HEK293 (cell line): ENCODE measurements around the gene GPS1.
A peak's percentile ranks its signal among the peaks of the same experiment; 100 is the strongest.

ENCODE experiments used
- CTCF ChIA-PET: fragments of 350-600 bp; formaldehyde crosslinking; extraction: SDS; loops from one replicate; lab custom pipeline; 2021; ENCODE audit warnings: antibody characterized with exemption; lab: Yijun Ruan, JAX
- POLR2A ChIA-PET: fragments of 300-600 bp; formaldehyde crosslinking; extraction: SDS; loops from one replicate; lab custom pipeline; 2020; ENCODE audit warnings: antibody characterized with exemption, inconsistent platforms; lab: Yijun Ruan, JAX
- H3K27ac ChIP-seq: fragments of 200-500 bp; sonication (Bioruptor generic); 2 replicates; pipeline ENCODE4 v1.5.1; 2014; ENCODE audit warnings: low read depth, low read length, control low read depth, inconsistent platforms; ENCODE audit errors: extremely low read depth
- H3K36me3 ChIP-seq, 2 experiments: fragments of 200-500 bp in 1 of 2; sonication (Bioruptor generic) in 1 of 2; 1 replicate in 1 of 2; 2 replicates in 1 of 2; pipeline ENCODE4 v1.5.1; 2014 to 2017; ENCODE audit warnings: inconsistent platforms in 2 of 2, low read length in 2 of 2; ENCODE audit not compliant: control insufficient read depth in 2 of 2, insufficient read depth in 1 of 2
- H3K4me1 ChIP-seq: fragments of 200-500 bp; sonication (Bioruptor generic); 2 replicates; pipeline ENCODE4 v1.5.1; 2014; ENCODE audit warnings: mild to moderate bottlenecking, low read length, inconsistent platforms; ENCODE audit not compliant: control insufficient read depth, insufficient read depth
- H3K4me3 ChIP-seq: 2 replicates; pipeline ENCODE4 v1.5.1; 2011; ENCODE audit warnings: low read depth, mild to moderate bottlenecking, control low read depth, low read length, moderate library complexity
- H3K9me3 ChIP-seq: fragments of 200-500 bp; sonication (Bioruptor generic); 2 replicates; pipeline ENCODE4 v1.5.1; 2014; ENCODE audit warnings: low read depth, low read length, inconsistent platforms; ENCODE audit not compliant: control insufficient read depth, insufficient read depth
- GLIS1 ChIP-seq: fragments of 450-650 bp; formaldehyde crosslinking; IDR thresholded peaks from 2 replicates; pipeline ENCODE4 v1.5.1; 2016; ENCODE audit warnings: missing biosample characterization, missing genetic modification characterization
- HIC1 ChIP-seq: fragments of 450-650 bp; formaldehyde crosslinking; IDR thresholded peaks from 2 replicates; pipeline ENCODE4 v1.5.1; 2016; ENCODE audit warnings: missing biosample characterization, missing genetic modification characterization
- HOXA7 ChIP-seq: sonication (generic); formaldehyde crosslinking; IDR thresholded peaks from 2 replicates; pipeline ENCODE4 v1.8.1; 2022; ENCODE audit warnings: missing genetic modification reagents, borderline replicate concordance
- PBX3 ChIP-seq: sonication (generic); formaldehyde crosslinking; IDR thresholded peaks from 2 replicates; pipeline ENCODE4 v1.8.1; 2022; ENCODE audit warnings: mild to moderate bottlenecking, moderate library complexity, missing genetic modification reagents
- SCRT2 ChIP-seq: fragments of 450-650 bp; formaldehyde crosslinking; IDR thresholded peaks from 2 replicates; pipeline ENCODE4 v1.5.1; 2016; ENCODE audit warnings: missing biosample characterization, missing genetic modification characterization
- ZNF10 ChIP-seq: fragments of 450-650 bp; formaldehyde crosslinking; IDR thresholded peaks from 2 replicates; pipeline ENCODE4 v1.5.1; 2017; ENCODE audit warnings: missing biosample characterization, missing genetic modification characterization
- ZNF155 ChIP-seq: fragments of 450-650 bp; formaldehyde crosslinking; IDR thresholded peaks from 2 replicates; pipeline ENCODE4 v1.5.1; 2016; ENCODE audit warnings: missing biosample characterization, missing genetic modification characterization
- ZNF223 ChIP-seq: fragments of 450-650 bp; formaldehyde crosslinking; IDR thresholded peaks from 2 replicates; pipeline ENCODE4 v1.5.1; 2016; ENCODE audit warnings: missing biosample characterization, missing genetic modification characterization
- ZNF404 ChIP-seq: fragments of 450-650 bp; formaldehyde crosslinking; IDR thresholded peaks from 2 replicates; pipeline ENCODE4 v1.5.1; 2017; ENCODE audit warnings: missing biosample characterization, missing genetic modification characterization
- ZNF561 ChIP-seq: fragments of 450-650 bp; IDR thresholded peaks from 2 replicates; pipeline ENCODE4 v1.5.1; 2018; ENCODE audit warnings: missing biosample characterization, missing genetic modification characterization, borderline replicate concordance
- ZNF600 ChIP-seq: fragments of 450-650 bp; formaldehyde crosslinking; IDR thresholded peaks from 2 replicates; pipeline ENCODE4 v1.5.1; 2016; ENCODE audit warnings: missing biosample characterization, missing genetic modification characterization
- TF ChIP-seq, protein P1 (sequence below): fragments of 450-650 bp; formaldehyde crosslinking; IDR thresholded peaks from 2 replicates; pipeline ENCODE4 v1.5.1; 2016; ENCODE audit warnings: missing biosample characterization, missing genetic modification characterization, low read depth

Gene GPS1

DNA sequence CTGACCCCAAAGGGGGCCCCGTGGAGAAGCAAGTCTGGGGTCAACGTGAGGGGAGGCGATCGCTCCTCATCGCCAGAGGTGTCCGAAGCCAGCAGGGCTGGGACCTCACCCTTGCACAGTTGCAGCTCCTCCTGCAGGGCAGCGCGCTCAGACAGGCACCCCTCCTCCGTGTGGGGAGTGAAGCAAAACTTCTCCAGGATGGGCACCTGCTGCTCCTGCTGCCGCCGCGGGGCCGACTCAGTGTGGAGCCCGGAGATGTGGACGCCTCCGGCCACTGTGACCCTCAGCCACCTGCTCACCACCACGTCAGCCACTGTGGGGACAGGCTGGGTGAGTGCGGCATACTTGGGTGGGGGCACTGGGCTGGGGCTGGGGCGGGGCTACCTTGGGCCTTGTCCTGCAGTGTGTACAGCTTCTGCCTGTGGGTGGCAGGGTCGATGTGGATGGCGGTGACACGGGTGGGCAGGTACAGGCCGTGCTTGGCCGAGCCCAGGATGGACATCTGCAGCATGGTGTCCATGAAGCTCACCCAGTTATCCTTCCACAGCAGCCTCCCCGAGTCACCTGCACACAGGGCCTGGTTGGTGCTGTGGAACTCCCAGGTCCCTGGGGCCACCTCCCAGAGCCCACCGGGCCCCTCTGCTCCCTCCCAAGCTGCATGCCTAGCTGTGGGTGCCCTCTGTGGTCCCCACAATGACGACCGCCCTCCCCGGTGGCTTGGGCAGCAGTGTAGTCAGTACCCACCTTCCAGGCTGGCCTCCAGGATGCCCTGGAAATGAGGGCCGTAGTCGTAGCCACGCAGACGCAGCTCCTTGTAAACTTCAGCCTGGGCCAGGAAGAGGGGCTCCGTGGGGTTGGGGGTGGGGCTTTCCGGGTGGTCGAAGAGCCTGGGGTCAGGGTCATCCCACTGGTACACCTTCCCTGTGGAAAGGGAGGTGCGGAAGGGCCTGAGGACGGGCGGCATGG is 35.5 kb downstream of the GPS1 start (continued):
- TF ChIP-seq ZNF10 (no peak), GLIS1 (tag by site-specific recombination) (no peak), ZNF561 (no peak), ZNF404 (tag by site-specific recombination) (no peak), ZNF155 (tag by site-specific recombination) (no peak)
- TF ChIP-seq, protein P1, sequence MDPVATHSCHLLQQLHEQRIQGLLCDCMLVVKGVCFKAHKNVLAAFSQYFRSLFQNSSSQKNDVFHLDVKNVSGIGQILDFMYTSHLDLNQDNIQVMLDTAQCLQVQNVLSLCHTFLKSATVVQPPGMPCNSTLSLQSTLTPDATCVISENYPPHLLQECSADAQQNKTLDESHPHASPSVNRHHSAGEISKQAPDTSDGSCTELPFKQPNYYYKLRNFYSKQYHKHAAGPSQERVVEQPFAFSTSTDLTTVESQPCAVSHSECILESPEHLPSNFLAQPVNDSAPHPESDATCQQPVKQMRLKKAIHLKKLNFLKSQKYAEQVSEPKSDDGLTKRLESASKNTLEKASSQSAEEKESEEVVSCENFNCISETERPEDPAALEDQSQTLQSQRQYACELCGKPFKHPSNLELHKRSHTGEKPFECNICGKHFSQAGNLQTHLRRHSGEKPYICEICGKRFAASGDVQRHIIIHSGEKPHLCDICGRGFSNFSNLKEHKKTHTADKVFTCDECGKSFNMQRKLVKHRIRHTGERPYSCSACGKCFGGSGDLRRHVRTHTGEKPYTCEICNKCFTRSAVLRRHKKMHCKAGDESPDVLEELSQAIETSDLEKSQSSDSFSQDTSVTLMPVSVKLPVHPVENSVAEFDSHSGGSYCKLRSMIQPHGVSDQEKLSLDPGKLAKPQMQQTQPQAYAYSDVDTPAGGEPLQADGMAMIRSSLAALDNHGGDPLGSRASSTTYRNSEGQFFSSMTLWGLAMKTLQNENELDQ (tag by site-specific recombination), result no peak

GRCh38 chr17:82087961-82088837 is 36.5 kb downstream of the GPS1 start:
- TF ChIP-seq ZNF155 (tag by site-specific recombination) (no peak), SCRT2 (tag by site-specific recombination) (peak; percentile 54)
- CTCF ChIA-PET, result interaction anchor here (0.6 kb wide), 1 partner anchor 35 kb away, joined by 3 read pairs; no protein-coding TSS in a partner anchor
- no peaks in the 10 kb centered on the region for H3K9me3 ChIP-seq
- POLR2A ChIA-PET, result interaction anchor here (0.5 to 1.3 kb wide), 7 partner anchors 8 to 66 kb away, joined by 3 to 6 read pairs (median 4); partner anchors contain the start of genes CENPX, FASN and LRRC45
- H3K27ac ChIP-seq, result no peak overlapping the region
- H3K4me1 ChIP-seq, result no peaks in the 10 kb centered on the region
- peaks cover 24 to 100% of the 10 kb centered on the region in 2 experiments; a peak in 2 of 3 replicates for H3K36me3 ChIP-seq
- no peak overlapping the region for H3K4me3 ChIP-seq

- ChIA-PET CTCF (interaction anchor here (0.6 kb wide), 1 partner anchor 34 kb away, joined by 3 read pairs; no protein-coding TSS in a partner anchor), POLR2A (interaction anchor here (0.5 to 2.3 kb wide), 7 partner anchors 13 to 101 kb away, joined by 3 to 9 read pairs (median 4); partner anchors contain the start of genes CENPX and LRRC45)
These were observed 37.4 kb downstream of the GPS1 start for GRCh38 chr17:82088838-82089722.

More at GRCh38 chr17:82088838-82089722, 37.4 kb downstream of the GPS1 start:
- peaks cover 30 to 100% of the 10 kb centered on the region in 2 experiments for H3K36me3 ChIP-seq
- no peaks in the 10 kb centered on the region for H3K9me3 ChIP-seq
- H3K4me1 ChIP-seq, result no peaks in the 10 kb centered on the region
- H3K27ac ChIP-seq, result 0 out of 2 replicates have a peak overlapping the region, but pooled peaks have one; percentile 16
- peak; percentile 53; the same call in 1 of the 2 replicates for TF ChIP-seq ZNF10
- no peak for TF ChIP-seq HOXA7
- TF ChIP-seq HIC1 (tag by site-specific recombination), result peak; percentile 27; the same call in 1 of the 2 replicates
- TF ChIP-seq PBX3 (CRISPR knock-in tag), result 0 out of 2 replicates have a peak, but pooled peaks have one; percentile 26
- TF ChIP-seq ZNF600 (tag by site-specific recombination), result peak; percentile 70
- no peak for TF ChIP-seq ZNF223 (tag by site-specific recombination)
- no peak overlapping the region for H3K4me3 ChIP-seq
